Astrocyte (in vitro differentiated cells and primary cell): ENCODE results near the gene ASGR2. TPM values are rescaled to one million over a fixed set of nuclear protein-coding genes. Genes with fewer than 3 reads are reported as not detected.

Experiments used
- DNase-seq: peaks from one replicate; pipeline ENCODE4 v3.0.0-alpha.2; 2010; ENCODE audit warnings: low read depth
- FAIRE-seq: peaks from 2 replicates; lab custom pipeline; 2011; peaks lifted over from hg19 to GRCh38; lab: Jason Lieb, UNC
- H2AFZ ChIP-seq: 2 replicates; pipeline ENCODE4 v1.6.0; 2012; ENCODE audit warnings: low read depth, low read length, inconsistent platforms
- H3K27ac ChIP-seq: 2 replicates; pipeline ENCODE4 v1.5.1; 2011; ENCODE audit warnings: low read depth, low read length, inconsistent platforms
- H3K27me3 ChIP-seq: 2 replicates; pipeline ENCODE4 v1.6.0; 2011; ENCODE audit warnings: low read length, inconsistent platforms; ENCODE audit not compliant: insufficient read depth
- H3K36me3 ChIP-seq: 2 replicates; pipeline ENCODE4 v1.5.1; 2011; ENCODE audit warnings: low read length, inconsistent platforms; ENCODE audit not compliant: insufficient read depth
- H3K4me1 ChIP-seq: 2 replicates; pipeline ENCODE4 v1.5.1; 2011; ENCODE audit warnings: low read length, inconsistent platforms; ENCODE audit not compliant: insufficient read depth
- H3K4me2 ChIP-seq: 2 replicates; pipeline ENCODE4 v1.6.0; 2012; ENCODE audit warnings: low read length, inconsistent platforms
- H3K4me3 ChIP-seq: 2 replicates; pipeline ENCODE4 v1.5.1; 2011; ENCODE audit warnings: low read depth, mild to moderate bottlenecking, low read length, inconsistent platforms; ENCODE audit not compliant: insufficient read depth
- H3K79me2 ChIP-seq: 2 replicates; pipeline ENCODE4 v1.6.0; 2012; ENCODE audit warnings: mild to moderate bottlenecking, low read length, inconsistent platforms; ENCODE audit not compliant: insufficient read depth
- H3K9ac ChIP-seq: 2 replicates; pipeline ENCODE4 v1.6.0; 2012; ENCODE audit warnings: mild to moderate bottlenecking, low read length, inconsistent platforms
- H3K9me3 ChIP-seq: 2 replicates; pipeline ENCODE4 v1.5.1; 2012; ENCODE audit warnings: low read depth, mild to moderate bottlenecking, low read length, inconsistent platforms; ENCODE audit not compliant: insufficient read depth
- H4K20me1 ChIP-seq: 2 replicates; pipeline ENCODE4 v1.6.0; 2012; ENCODE audit warnings: low read length, inconsistent platforms; ENCODE audit not compliant: insufficient read depth
- H3K27ac Mint-ChIP-seq: one replicate; pipeline ENCODE4 v1.8.0; 2021; ENCODE audit warnings: mild to moderate bottlenecking, mixed read lengths; ENCODE audit not compliant: unreplicated experiment
- H3K27me3 Mint-ChIP-seq: one replicate; pipeline ENCODE4 v1.8.0; 2021; ENCODE audit warnings: low read depth, mixed read lengths; ENCODE audit not compliant: unreplicated experiment
- H3K36me3 Mint-ChIP-seq: one replicate; pipeline ENCODE4 v1.8.0; 2021; ENCODE audit warnings: low read depth, mixed read lengths; ENCODE audit not compliant: unreplicated experiment
- H3K4me1 Mint-ChIP-seq: one replicate; pipeline ENCODE4 v1.8.0; 2021; ENCODE audit warnings: low read depth, mixed read lengths; ENCODE audit not compliant: unreplicated experiment
- H3K4me3 Mint-ChIP-seq: one replicate; pipeline ENCODE4 v1.8.0; 2021; ENCODE audit warnings: mild to moderate bottlenecking, moderate library complexity, mixed read lengths; ENCODE audit not compliant: unreplicated experiment
- H3K9me3 Mint-ChIP-seq: one replicate; pipeline ENCODE4 v1.8.0; 2021; ENCODE audit warnings: mild to moderate bottlenecking, mixed read lengths; ENCODE audit not compliant: unreplicated experiment
- CTCF ChIP-seq: IDR thresholded peaks from 2 replicates; pipeline ENCODE4 v1.5.1; 2011; ENCODE audit warnings: low read depth, mild to moderate bottlenecking, inconsistent platforms, low read length, moderate library complexity; ENCODE audit not compliant: insufficient read depth
- EZH2 ChIP-seq: IDR thresholded peaks from 2 replicates; pipeline ENCODE4 v1.6.1; 2012; ENCODE audit warnings: mild to moderate bottlenecking, low read length, inconsistent platforms; ENCODE audit not compliant: insufficient read depth
- total RNA-seq: library from RNA; stranded (reverse); gene quantifications from 2 replicates; pipeline ENCODE4 v1.2.1, GENCODE V29; 2021

The ASGR2 gene
- total RNA-seq, 1 donor from 2014 or later, result not detected

DNA sequence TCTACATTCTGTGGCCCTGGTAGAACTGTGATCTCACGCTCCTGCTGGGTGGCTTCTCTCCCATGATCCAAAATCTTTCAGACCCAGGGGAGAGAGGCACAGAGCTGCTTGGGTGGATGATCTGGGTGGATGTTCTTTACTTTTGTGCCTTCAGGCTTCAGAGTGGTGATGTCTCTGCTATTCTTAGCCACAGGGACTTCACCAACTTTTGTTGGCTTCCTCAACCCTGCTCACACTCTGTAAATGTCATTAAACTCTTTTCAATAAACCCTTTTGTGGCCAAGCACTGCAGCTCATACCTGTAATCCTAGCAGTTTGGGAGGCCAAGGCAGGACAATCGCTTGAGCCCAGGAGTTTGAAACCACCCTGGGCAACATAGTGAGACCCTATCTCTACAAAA lies 42.2 kb downstream of the ASGR2 start:
- no peak for FAIRE-seq
- DNase-seq, result no peak
- Histone ChIP-seq H3K9me3 (peaks cover 2% of the 10 kb centered on the region), H3K27me3 (peaks cover 7% of the 10 kb centered on the region), H3K9ac (no peak overlapping the region), H3K4me2 (no peak overlapping the region), H3K36me3 (no peaks in the 10 kb centered on the region), H4K20me1 (no peaks in the 10 kb centered on the region), H3K27ac (no peak overlapping the region), H3K79me2 (no peaks in the 10 kb centered on the region), H3K4me3 (no peak overlapping the region), H3K4me1 (no peaks in the 10 kb centered on the region), H2AFZ (no peak overlapping the region)
- Mint-ChIP-seq H3K4me3 (no peak overlapping the region), H3K9me3 (peaks cover 14% of the 10 kb centered on the region), H3K27ac (no peak overlapping the region), H3K27me3 (peaks cover 25% of the 10 kb centered on the region), H3K4me1 (no peaks in the 10 kb centered on the region), H3K36me3 (no peaks in the 10 kb centered on the region)
- TF ChIP-seq EZH2 (no peak), CTCF (no peak)

- Mint-ChIP-seq H3K4me3 (no peak overlapping the region), H3K9me3 (peaks cover 17% of the 10 kb centered on the region), H3K27ac (no peak overlapping the region), H3K4me1 (no peaks in the 10 kb centered on the region), H3K27me3 (peaks cover 27% of the 10 kb centered on the region), H3K36me3 (peaks cover 4% of the 10 kb centered on the region)
- Histone ChIP-seq H3K36me3 (no peaks in the 10 kb centered on the region), H3K4me3 (no peak overlapping the region), H3K9ac (no peak overlapping the region), H4K20me1 (no peaks in the 10 kb centered on the region), H3K27me3 (peaks cover 7% of the 10 kb centered on the region), H3K4me1 (no peaks in the 10 kb centered on the region), H3K9me3 (peaks cover 2% of the 10 kb centered on the region), H3K4me2 (no peak overlapping the region), H2AFZ (no peak overlapping the region), H3K27ac (no peak overlapping the region), H3K79me2 (no peaks in the 10 kb centered on the region)
- TF ChIP-seq CTCF, result no peak
- no peak for TF ChIP-seq EZH2
- DNase-seq (no peak), FAIRE-seq (no peak)
Measured at GRCh38 chr17:7070712-7071111, 43.9 kb downstream of the ASGR2 start.

GRCh38 chr17:7068268-7068667 lies 46.4 kb downstream of the ASGR2 start:
- peaks cover 5% of the 10 kb centered on the region for H3K27me3 ChIP-seq
- H3K9me3 ChIP-seq, result peaks cover 2% of the 10 kb centered on the region
- TF ChIP-seq CTCF (no peak), EZH2 (no peak)
- no peak overlapping the region for H3K9ac ChIP-seq
- H3K79me2 ChIP-seq, result no peaks in the 10 kb centered on the region
- Mint-ChIP-seq H3K4me1 (peaks cover 12% of the 10 kb centered on the region), H3K36me3 (peaks cover 4% of the 10 kb centered on the region), H3K9me3 (peaks cover 20% of the 10 kb centered on the region), H3K27me3 (peaks cover 17% of the 10 kb centered on the region), H3K27ac (no peak overlapping the region), H3K4me3 (no peak overlapping the region)
- DNase-seq (no peak), FAIRE-seq (no peak)
- H3K4me1 ChIP-seq, result peaks cover 12% of the 10 kb centered on the region
- no peak overlapping the region for H3K4me3 ChIP-seq
- no peaks in the 10 kb centered on the region for H4K20me1 ChIP-seq
- H2AFZ ChIP-seq, result no peak overlapping the region
- H3K27ac ChIP-seq, result no peak overlapping the region
- H3K36me3 ChIP-seq, result no peaks in the 10 kb centered on the region
- no peak overlapping the region for H3K4me2 ChIP-seq
